Measurements from ENCODE around the gene TNNT3. TPM values are rescaled to one million over a fixed set of nuclear protein-coding genes. Genes with fewer than 3 reads are reported as not detected.

The TNNT3 gene
- total and polyA plus RNA-seq, 8 donors, result 0.75 to 14.5 (median 3.1) TPM; not detected in 3

GRCh38 chr11:1948389-1948788, 28.9 kb downstream of the TNNT3 start:
- H3K4me3 ChIP-seq, result no peak overlapping the region
- 0% methylated on average over 2 of the region's 11 CpGs; no CpG with 5 or more reads in 4 of the 5 donors for WGBS, 5 donors
- no peaks in the 10 kb centered on the region for H3K27me3 ChIP-seq
- TF ChIP-seq POLR2A (IDR thresholded peaks at IDR 0.05) (no peak), POLR2AphosphoS5 (IDR thresholded peaks at IDR 0.05) (no peak), EP300 (IDR thresholded peaks at IDR 0.05) (no peak)
- TF ChIP-seq, protein P1, sequence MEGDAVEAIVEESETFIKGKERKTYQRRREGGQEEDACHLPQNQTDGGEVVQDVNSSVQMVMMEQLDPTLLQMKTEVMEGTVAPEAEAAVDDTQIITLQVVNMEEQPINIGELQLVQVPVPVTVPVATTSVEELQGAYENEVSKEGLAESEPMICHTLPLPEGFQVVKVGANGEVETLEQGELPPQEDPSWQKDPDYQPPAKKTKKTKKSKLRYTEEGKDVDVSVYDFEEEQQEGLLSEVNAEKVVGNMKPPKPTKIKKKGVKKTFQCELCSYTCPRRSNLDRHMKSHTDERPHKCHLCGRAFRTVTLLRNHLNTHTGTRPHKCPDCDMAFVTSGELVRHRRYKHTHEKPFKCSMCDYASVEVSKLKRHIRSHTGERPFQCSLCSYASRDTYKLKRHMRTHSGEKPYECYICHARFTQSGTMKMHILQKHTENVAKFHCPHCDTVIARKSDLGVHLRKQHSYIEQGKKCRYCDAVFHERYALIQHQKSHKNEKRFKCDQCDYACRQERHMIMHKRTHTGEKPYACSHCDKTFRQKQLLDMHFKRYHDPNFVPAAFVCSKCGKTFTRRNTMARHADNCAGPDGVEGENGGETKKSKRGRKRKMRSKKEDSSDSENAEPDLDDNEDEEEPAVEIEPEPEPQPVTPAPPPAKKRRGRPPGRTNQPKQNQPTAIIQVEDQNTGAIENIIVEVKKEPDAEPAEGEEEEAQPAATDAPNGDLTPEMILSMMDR (IDR thresholded peaks at IDR 0.05), result no peak
- DNase-seq, result no peak
- intact Hi-C loops (cut with DNase I; ENCODE audit: low total_unique reads), result no loop called here
- no peaks in the 10 kb centered on the region for H3K36me3 ChIP-seq
- no peaks in the 10 kb centered on the region for H3K4me1 ChIP-seq
- H3K9me3 ChIP-seq, result no peaks in the 10 kb centered on the region
- H3K27ac ChIP-seq, result no peak overlapping the region

DNA sequence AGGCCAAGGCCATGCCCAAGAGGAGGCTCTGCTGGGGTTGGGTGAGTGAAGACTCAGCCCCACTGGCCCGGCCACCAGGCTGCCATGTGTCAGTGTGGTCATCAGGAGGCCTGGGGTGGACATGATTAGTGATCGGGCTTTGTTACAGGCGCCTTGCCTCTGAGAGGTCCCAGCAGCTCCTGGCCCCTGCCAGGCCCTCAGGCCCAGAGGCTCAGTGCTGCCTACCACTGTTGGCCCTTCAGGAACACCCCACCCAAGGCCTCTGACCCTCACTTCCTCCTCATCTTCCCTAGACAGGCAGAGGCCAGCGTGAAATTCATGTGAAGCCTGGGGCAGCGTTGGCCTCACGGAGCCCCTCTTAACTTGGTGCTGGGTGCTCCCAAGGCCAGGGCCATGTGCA, 29.8 kb downstream of the TNNT3 start:
- no peak for DNase-seq
- Histone ChIP-seq H3K27ac (no peak overlapping the region), H3K9me3 (no peaks in the 10 kb centered on the region), H3K4me3 (no peak overlapping the region), H3K27me3 (no peaks in the 10 kb centered on the region), H3K36me3 (no peaks in the 10 kb centered on the region), H3K4me1 (no peaks in the 10 kb centered on the region)
- intact Hi-C loops (cut with DNase I; ENCODE audit: low total_unique reads), result no loop called here
- WGBS, 5 donors, result no CpG with 5 or more reads among the region's 6 CpGs
- TF ChIP-seq POLR2AphosphoS5 (IDR thresholded peaks at IDR 0.05) (no peak), EP300 (IDR thresholded peaks at IDR 0.05) (no peak), POLR2A (IDR thresholded peaks at IDR 0.05) (no peak)
- TF ChIP-seq, protein P1 (IDR thresholded peaks at IDR 0.05), result no peak

GRCh38 chr11:1949922-1950321, 30.4 kb downstream of the TNNT3 start:
- H3K27ac ChIP-seq, result no peak overlapping the region
- no peaks in the 10 kb centered on the region for H3K4me1 ChIP-seq
- no peak for DNase-seq
- H3K9me3 ChIP-seq, result no peaks in the 10 kb centered on the region
- no peak overlapping the region for H3K4me3 ChIP-seq
- H3K27me3 ChIP-seq, result no peaks in the 10 kb centered on the region
- TF ChIP-seq POLR2A (IDR thresholded peaks at IDR 0.05) (no peak), EP300 (IDR thresholded peaks at IDR 0.05) (no peak), POLR2AphosphoS5 (IDR thresholded peaks at IDR 0.05) (no peak)
- TF ChIP-seq, protein P1 (IDR thresholded peaks at IDR 0.05), result no peak
- no peaks in the 10 kb centered on the region for H3K36me3 ChIP-seq
- no CpG with 5 or more reads among the region's 15 CpGs for WGBS, 5 donors
- intact Hi-C loops (cut with DNase I; ENCODE audit: low total_unique reads), result no loop called here

- no CpG with 5 or more reads among the region's 29 CpGs for WGBS, 5 donors
- DNase-seq, result no peak
These were observed 33.4 kb downstream of the TNNT3 start for GRCh38 chr11:1952806-1953482.

More at GRCh38 chr11:1952806-1953482, 33.4 kb downstream of the TNNT3 start:
- intact Hi-C loops (cut with DNase I; ENCODE audit: low total_unique reads), result no loop called here
- Histone ChIP-seq H3K27me3 (no peaks in the 10 kb centered on the region), H3K4me3 (no peak overlapping the region), H3K27ac (no peak overlapping the region), H3K4me1 (no peaks in the 10 kb centered on the region), H3K9me3 (no peaks in the 10 kb centered on the region), H3K36me3 (no peaks in the 10 kb centered on the region)
- TF ChIP-seq POLR2A (IDR thresholded peaks at IDR 0.05), result no peak
- no peak for TF ChIP-seq POLR2AphosphoS5 (IDR thresholded peaks at IDR 0.05)
- TF ChIP-seq, protein P1 (IDR thresholded peaks at IDR 0.05), result no peak
- TF ChIP-seq EP300 (IDR thresholded peaks at IDR 0.05), result no peak

Measured in stomach (tissue), 9 donors.